NCI-H460 (cell line): ENCODE measurements around the gene LRRC46. TPM values are rescaled to one million over a fixed set of nuclear protein-coding genes. Genes with fewer than 3 reads are reported as not detected.
A peak's percentile ranks its signal among the peaks of the same experiment; 100 is the strongest.

ENCODE experiments used
- DNase-seq: peaks from one replicate; pipeline ENCODE4 v3.0.0-alpha.2; 2016; ENCODE audit warnings: low read depth; ENCODE audit errors: extremely low read depth
- total RNA-seq: library from RNA; depleted of rRNA; stranded (reverse); fragments of >200 nt; shearing (Covaris generic); gene quantifications from 2 replicates; pipeline ENCODE4 v1.2.3, GENCODE V29; 2014

The LRRC46 gene
- total RNA-seq, 1 experiment from 2014 or later = 0.20 TPM

DNA sequence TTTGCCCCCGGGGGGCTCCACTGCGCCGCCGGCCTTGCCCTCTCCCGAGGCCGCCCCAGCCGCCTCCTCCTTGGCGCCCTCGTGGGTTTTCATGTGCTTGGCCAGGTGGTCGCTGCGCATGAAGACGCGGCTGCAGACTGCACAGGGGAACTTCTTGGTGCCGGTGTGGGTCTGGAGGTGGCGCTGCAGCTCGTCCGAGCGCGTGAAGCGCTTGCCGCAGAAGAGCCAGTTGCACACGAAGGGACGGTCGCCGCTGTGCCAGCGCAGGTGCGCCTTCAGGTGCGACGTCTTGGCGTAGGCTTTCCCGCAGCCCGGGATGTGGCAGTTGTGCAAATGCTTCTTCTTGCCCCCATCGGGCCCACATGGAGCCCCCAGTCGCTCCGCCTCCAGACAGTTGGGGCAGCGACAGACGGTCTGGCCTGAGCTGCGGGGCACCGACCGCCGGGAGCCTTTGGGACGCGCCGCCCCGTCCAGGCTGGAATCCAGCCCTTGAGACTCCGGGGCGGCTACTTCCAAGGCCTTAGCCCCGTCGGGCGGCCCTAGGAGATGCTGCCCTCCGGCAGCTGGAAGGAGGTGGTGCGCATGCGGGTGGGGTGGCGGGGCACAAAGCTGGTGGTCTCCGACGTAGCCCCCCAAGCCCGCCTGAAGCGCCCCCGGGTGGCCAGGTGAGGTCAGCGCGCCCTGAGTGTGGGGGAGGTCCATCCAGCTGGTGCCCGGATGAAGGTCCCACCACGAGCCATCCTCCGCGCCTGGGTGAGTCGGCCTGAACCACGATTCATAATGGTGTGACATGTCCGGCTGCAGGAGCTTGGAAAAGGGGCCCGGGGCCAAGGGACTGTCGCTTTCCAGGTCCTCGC is 16.1 kb downstream of the LRRC46 start:
- no peak for DNase-seq

DNA sequence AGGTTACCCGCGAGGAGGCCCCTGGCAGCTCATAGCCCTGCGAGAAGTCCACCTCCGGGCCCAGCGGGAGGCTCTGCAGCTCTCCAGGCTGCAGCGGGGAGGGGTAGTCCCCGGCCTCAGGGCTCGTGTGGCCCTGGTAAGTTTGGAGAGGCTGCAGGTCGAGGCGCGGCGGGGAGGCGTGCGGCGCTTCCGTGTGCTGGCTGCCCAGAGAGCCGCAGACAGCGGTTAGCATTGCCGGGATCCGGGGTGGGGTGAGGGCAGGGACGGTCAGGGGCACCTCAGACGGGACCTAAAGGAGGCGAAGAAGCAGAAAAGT is 16.7 kb downstream of the LRRC46 start:
- no peak for DNase-seq

GRCh38 chr17:47850373-47850691 is 18.9 kb downstream of the LRRC46 start:
- DNase-seq = no peak

GRCh38 chr17:47850692-47851573 is 19.5 kb downstream of the LRRC46 start, which contains the start of gene SP6:
Gene SP6 (minus strand): TSS chr17:47851163. CDS start chr17:47848429, 2,734 bp downstream.
- peak; percentile 53 for DNase-seq

DNA sequence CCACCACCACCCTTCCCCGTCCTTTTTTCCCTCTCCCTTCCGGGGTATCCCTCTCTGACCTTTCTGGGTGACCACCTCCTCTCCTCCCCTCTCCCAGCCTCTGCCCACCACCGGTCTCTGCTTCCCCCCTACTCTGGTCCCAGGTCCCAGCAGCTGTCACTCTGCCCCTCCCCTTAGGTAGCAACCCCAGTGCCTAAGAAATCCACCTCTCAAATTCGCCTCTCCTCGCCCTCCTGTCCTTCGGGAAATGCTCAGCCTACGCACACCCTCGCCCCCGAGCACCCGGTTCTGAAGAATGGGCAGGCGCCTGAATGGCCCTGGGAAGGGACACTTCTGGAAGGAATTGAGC is 20.3 kb downstream of the LRRC46 start:
- DNase-seq = no peak

GRCh38 chr17:47852113-47852949 is 20.9 kb downstream of the LRRC46 start:
- DNase-seq = no peak

- no peak for DNase-seq
Observed at GRCh38 chr17:47853616-47854015, 22.1 kb downstream of the LRRC46 start.

GRCh38 chr17:47855737-47856136 is 24.3 kb downstream of the LRRC46 start:
- no peak for DNase-seq

GRCh38 chr17:47856830-47857229 is 25.4 kb downstream of the LRRC46 start:
- no peak for DNase-seq

- no peak for DNase-seq
Observed at GRCh38 chr17:47857551-47858455, 26.3 kb downstream of the LRRC46 start.

GRCh38 chr17:47860386-47860785 is 28.9 kb downstream of the LRRC46 start:
- no peak for DNase-seq

DNA sequence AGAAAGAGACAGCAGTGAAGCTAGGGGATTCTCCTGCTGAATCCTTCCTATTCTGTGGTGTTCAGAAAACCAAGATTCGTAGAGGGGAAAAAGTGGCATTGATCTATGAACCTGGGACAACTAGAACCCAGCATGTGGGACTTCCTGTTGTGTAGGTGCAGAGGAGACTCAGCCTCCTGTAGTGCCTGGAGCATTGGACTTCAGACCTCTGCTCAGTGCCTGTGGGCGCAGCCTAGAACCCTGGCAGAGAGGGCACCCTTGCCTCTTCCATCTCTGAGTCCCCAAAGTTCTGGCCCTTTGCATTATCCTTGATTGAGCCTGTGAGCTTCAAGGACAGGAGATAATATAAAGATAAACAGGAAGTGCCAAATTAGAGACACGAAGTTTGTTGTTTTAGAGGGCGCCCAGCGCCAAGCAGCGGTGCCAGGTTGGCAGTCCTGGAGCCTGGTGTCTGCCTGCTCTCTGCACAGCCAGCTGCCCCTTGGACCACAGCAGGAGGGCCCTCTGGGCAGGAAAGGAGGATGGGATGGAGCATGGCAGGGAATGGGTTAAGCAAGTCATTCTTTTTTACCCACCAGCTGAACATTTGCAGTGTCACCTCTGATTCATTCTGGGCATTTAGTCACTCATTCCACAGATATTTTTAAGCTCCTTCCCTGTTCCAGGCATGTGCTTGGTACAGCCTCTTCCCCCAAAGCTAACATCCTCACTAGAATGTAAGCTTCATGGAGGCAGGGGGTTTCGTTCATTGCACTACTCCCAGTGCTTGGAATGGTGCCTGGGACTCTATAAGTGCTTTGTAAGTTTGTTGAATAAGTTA is 31.4 kb downstream of the LRRC46 start:
- DNase-seq = peak; percentile 33

- no peak for DNase-seq
Observed at GRCh38 chr17:47864791-47865216, 33.3 kb downstream of the LRRC46 start.

GRCh38 chr17:47866941-47867340 is 35.5 kb downstream of the LRRC46 start:
- no peak for DNase-seq

- no peak for DNase-seq
Observed at GRCh38 chr17:47867813-47868533, 36.5 kb downstream of the LRRC46 start.

GRCh38 chr17:47869114-47869513 is 37.6 kb downstream of the LRRC46 start:
- DNase-seq = no peak

GRCh38 chr17:47870056-47870455 is 38.6 kb downstream of the LRRC46 start:
- DNase-seq = no peak

GRCh38 chr17:47871048-47871447 is 39.6 kb downstream of the LRRC46 start:
- DNase-seq = no peak
